Measurements from ENCODE around the gene ASCL3. TPM values are rescaled to one million over a fixed set of nuclear protein-coding genes. Genes with fewer than 3 reads are reported as not detected.

ASCL3 gene
- total RNA-seq, 2 experiments from 2014 or later, result not detected

- TF ChIP-seq, protein P1, sequence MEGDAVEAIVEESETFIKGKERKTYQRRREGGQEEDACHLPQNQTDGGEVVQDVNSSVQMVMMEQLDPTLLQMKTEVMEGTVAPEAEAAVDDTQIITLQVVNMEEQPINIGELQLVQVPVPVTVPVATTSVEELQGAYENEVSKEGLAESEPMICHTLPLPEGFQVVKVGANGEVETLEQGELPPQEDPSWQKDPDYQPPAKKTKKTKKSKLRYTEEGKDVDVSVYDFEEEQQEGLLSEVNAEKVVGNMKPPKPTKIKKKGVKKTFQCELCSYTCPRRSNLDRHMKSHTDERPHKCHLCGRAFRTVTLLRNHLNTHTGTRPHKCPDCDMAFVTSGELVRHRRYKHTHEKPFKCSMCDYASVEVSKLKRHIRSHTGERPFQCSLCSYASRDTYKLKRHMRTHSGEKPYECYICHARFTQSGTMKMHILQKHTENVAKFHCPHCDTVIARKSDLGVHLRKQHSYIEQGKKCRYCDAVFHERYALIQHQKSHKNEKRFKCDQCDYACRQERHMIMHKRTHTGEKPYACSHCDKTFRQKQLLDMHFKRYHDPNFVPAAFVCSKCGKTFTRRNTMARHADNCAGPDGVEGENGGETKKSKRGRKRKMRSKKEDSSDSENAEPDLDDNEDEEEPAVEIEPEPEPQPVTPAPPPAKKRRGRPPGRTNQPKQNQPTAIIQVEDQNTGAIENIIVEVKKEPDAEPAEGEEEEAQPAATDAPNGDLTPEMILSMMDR (IDR thresholded peaks at IDR 0.05), result peak; percentile 79
- Mint-ChIP-seq H3K27me3 (no peaks in the 10 kb centered on the region), H3K4me3 (peak overlapping the region; percentile 59), H3K27ac (peak overlapping the region; percentile 82), H3K9me3 (no peaks in the 10 kb centered on the region), H3K36me3 (ENCODE audit: low read depth) (peaks cover 23% of the 10 kb centered on the region), H3K4me1 (ENCODE audit: low read depth) (peaks cover 32% of the 10 kb centered on the region)
- ChIA-PET POLR2A (no interaction called here), CTCF (interaction anchor here (0.7 to 5.1 kb wide), 25 partner anchors 9 to 594 kb away, joined by 3 to 49 read pairs (median 4); partner anchors contain the start of genes ASCL3 and TMEM9B)
- intact Hi-C loops (cut with micrococcal nuclease), result loop anchor here (5.0 to 10.0 kb wide), 2 partner anchors 48 to 221 kb away; partner anchors contain the start of gene TMEM9B
- DNase-seq (peak; percentile 79), ATAC-seq (peak; percentile 52)
Observed at GRCh38 chr11:8913961-8914660, 28.7 kb downstream of the ASCL3 start.

DNA sequence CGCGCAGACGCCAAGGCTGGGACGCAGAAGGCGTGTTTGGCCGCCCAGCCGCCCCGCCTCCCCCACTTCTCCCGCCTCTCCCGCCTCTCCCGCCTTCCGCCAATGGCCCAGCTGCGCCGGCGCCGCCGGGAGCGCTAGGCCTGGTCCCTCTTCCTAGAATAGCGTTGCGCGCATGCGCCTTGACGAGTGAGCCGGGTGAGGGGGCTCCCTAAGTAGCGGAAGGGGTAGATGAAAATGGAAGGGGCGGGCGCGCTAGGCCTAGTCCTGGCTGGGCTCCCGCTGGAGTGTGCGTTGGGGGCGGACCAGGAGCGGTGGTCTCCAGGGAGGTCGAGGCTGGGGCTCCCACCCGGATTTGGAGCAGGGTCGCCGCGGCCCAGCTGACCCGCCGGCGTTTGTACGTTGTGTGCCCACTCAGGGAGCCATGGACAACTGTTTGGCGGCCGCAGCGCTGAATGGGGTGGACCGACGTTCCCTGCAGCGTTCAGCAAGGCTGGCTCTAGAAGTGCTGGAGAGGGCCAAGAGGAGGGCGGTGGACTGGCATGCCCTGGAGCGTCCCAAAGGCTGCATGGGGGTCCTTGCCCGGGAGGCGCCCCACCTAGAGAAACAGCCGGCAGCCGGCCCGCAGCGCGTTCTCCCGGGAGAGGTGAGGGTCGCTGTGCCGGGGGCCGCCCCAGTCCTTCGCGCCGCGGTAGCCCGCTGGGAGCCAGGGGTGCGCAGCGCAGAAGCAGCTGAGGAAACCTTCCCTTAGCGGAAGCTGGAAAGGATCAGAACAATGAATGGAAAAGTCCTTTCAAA lies 31.6 kb downstream of the ASCL3 start, which contains the start of gene AKIP1:
Gene AKIP1 (plus strand): TSS at position 161 of the 795 bp plus-strand sequence. CDS start 261 bp downstream, at position 422.
- peak; percentile 90 for DNase-seq
- ChIA-PET CTCF (interaction anchor here (0.9 to 5.1 kb wide), 5 partner anchors 29 to 228 kb away, joined by 3 to 49 read pairs (median 4); no protein-coding TSS in a partner anchor), POLR2A (interaction anchor here (1.0 to 1.5 kb wide), 5 partner anchors 10 to 550 kb away, joined by 3 to 7 read pairs (median 3); partner anchors contain the start of genes RPL27A, TMEM9B, TRIM66 and ZNF143)
- H3K27ac Mint-ChIP-seq, result peak within 1 kb of the TSS; percentile 88
- ATAC-seq, result peak; percentile 80
- intact Hi-C loops (cut with micrococcal nuclease), result loop anchor here (5.0 to 10.0 kb wide), 2 partner anchors 51 to 224 kb away; partner anchors contain the start of gene TMEM9B
- H3K9me3 Mint-ChIP-seq, result no peaks in the 10 kb centered on the region
- peaks cover 42% of the 10 kb centered on the region for H3K4me1 Mint-ChIP-seq (ENCODE audit: low read depth)
- peaks cover 15% of the 10 kb centered on the region for H3K36me3 Mint-ChIP-seq (ENCODE audit: low read depth)
- TF ChIP-seq, protein P1 (IDR thresholded peaks at IDR 0.05), result no peak
- peak within 1 kb of the TSS; percentile 84 for H3K4me3 Mint-ChIP-seq
- H3K27me3 Mint-ChIP-seq, result no peaks in the 10 kb centered on the region

- H3K27me3 Mint-ChIP-seq, result no peaks in the 10 kb centered on the region
- peaks cover 43% of the 10 kb centered on the region for H3K4me1 Mint-ChIP-seq (ENCODE audit: low read depth)
- CTCF ChIA-PET, result interaction anchor here (0.6 to 5.1 kb wide), 4 partner anchors 50 to 228 kb away, joined by 3 to 49 read pairs (median 14); no protein-coding TSS in a partner anchor
- ATAC-seq (peak; percentile 16), DNase-seq (no peak)
- no peak overlapping the region for H3K27ac Mint-ChIP-seq
- no peaks in the 10 kb centered on the region for H3K9me3 Mint-ChIP-seq
- intact Hi-C loops (cut with micrococcal nuclease), result loop anchor here (5.0 to 10.0 kb wide), 2 partner anchors 52 to 224 kb away; partner anchors contain the start of gene TMEM9B
- peak overlapping the region; percentile 84 for H3K4me3 Mint-ChIP-seq
- TF ChIP-seq, protein P1 (IDR thresholded peaks at IDR 0.05), result no peak
- H3K36me3 Mint-ChIP-seq (ENCODE audit: low read depth), result peaks cover 15% of the 10 kb centered on the region
- POLR2A ChIA-PET, result interaction anchor here (1.5 kb wide), 1 partner anchor 228 kb away, joined by 7 read pairs; the partner anchor contains the start of genes RPL27A and TRIM66
Observed at GRCh38 chr11:8910649-8911026, 32.2 kb downstream of the ASCL3 start.

GRCh38 chr11:8908099-8908498 lies 34.7 kb downstream of the ASCL3 start:
- no peak for DNase-seq
- Mint-ChIP-seq H3K9me3 (no peaks in the 10 kb centered on the region), H3K27me3 (peaks cover 2% of the 10 kb centered on the region), H3K36me3 (ENCODE audit: low read depth) (peaks cover 4% of the 10 kb centered on the region), H3K4me1 (ENCODE audit: low read depth) (peaks cover 26% of the 10 kb centered on the region), H3K4me3 (no peak overlapping the region), H3K27ac (no peak overlapping the region)
- TF ChIP-seq, protein P1 (IDR thresholded peaks at IDR 0.05), result no peak
- ATAC-seq, result no peak
- CTCF ChIA-PET, result interaction anchor here (0.8 to 1.3 kb wide), 3 partner anchors 51 to 229 kb away, joined by 3 to 4 read pairs (median 3); no protein-coding TSS in a partner anchor
- POLR2A ChIA-PET, result interaction anchor here (0.8 to 1.0 kb wide), 2 partner anchors 219 to 222 kb away, joined by 3 read pairs; no protein-coding TSS in a partner anchor
- intact Hi-C loops (cut with micrococcal nuclease), result no loop called here

Measured in activated CD8-positive, alpha-beta T cell treated with anti-CD3 and anti-CD28 coated beads for 36 hours (primary cell).